Myometrial cell (primary cell): Measurements from ENCODE around the gene EPHB2. TPM values are rescaled to one million over a fixed set of nuclear protein-coding genes. Genes with fewer than 3 reads are reported as not detected.

Experiments
- total RNA-seq: library from RNA; depleted of rRNA; stranded (reverse); fragments of >200 nt; gene quantifications from 2 replicates; pipeline ENCODE4 v1.2.3, GENCODE V29; 2015

Gene EPHB2
- total RNA-seq, result 38.5 and 47.3 TPM in 2 replicates

DNA sequence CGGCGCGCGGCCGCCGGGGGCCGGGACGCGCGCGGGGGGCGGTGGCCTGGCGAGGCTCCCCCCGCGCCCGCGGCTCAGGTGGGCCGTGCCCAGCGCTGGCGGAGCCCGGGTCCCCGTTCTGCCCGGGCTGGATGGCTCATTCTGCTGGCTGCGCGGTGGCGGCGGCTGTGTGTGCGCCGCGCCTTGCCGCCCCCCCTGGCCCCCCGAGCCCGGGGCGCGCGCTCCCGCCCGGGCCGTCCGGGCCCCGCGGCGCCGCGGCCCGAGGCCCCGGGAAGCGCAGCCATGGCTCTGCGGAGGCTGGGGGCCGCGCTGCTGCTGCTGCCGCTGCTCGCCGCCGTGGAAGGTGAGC is at the start of gene EPHB2:
Gene EPHB2, plus strand, starts transcription at position 139 of the 349 bp plus-strand sequence. Its CDS starts 144 bp downstream, at position 283.

Other genes with a start within 250 kb of the EPHB2 start
- gene EPHA8, start 147.3 kb upstream of the EPHB2 start, total RNA-seq, result not detected in 2 replicates
- not detected in 2 replicates for gene C1QA, start 74.2 kb upstream of the EPHB2 start, total RNA-seq
- not detected in 2 replicates for gene C1QC, start 67.2 kb upstream of the EPHB2 start, total RNA-seq
- gene C1QB, start 57.6 kb upstream of the EPHB2 start, total RNA-seq, result not detected in 2 replicates